RCC 7860 (cell line): Measurements from ENCODE around the gene BLVRA.

Experiments
- DNase-seq: peaks from one replicate; pipeline ENCODE4 v3.0.0-alpha.2; 2015; ENCODE audit warnings: low spot score
- FAIRE-seq: peaks from 2 replicates; lab custom pipeline; 2012; peaks lifted over from hg19 to GRCh38; lab: Jason Lieb, UNC

BLVRA gene

GRCh38 chr7:43851805-43852204 is 93.3 kb downstream of the BLVRA start:
- DNase-seq (no peak), FAIRE-seq (no peak)

- DNase-seq, result no peak
- FAIRE-seq, result no peak
Observed at GRCh38 chr7:43855176-43855575, 96.7 kb downstream of the BLVRA start.

- DNase-seq (no peak), FAIRE-seq (no peak)
Observed at GRCh38 chr7:43856316-43856715, 97.8 kb downstream of the BLVRA start.
